ENCODE measurements around the gene SERPINA3. TPM values are rescaled to one million over a fixed set of nuclear protein-coding genes. Genes with fewer than 3 reads are reported as not detected.

Gene SERPINA3
- total RNA-seq, 1 donor from 2014 or later = not detected

- Histone ChIP-seq H4K20me1 (ENCODE audit: low read depth) (no peaks in the 10 kb centered on the region), H3K4me3 (no peak overlapping the region), H3K9ac (no peak overlapping the region), H3K79me2 (ENCODE audit: low read depth) (no peaks in the 10 kb centered on the region), H3K27ac (no peak overlapping the region), H2AFZ (replicated peaks) (no peak overlapping the region), H3K4me2 (no peak overlapping the region), H3K9me3 (ENCODE audit: low read depth) (no peaks in the 10 kb centered on the region), H3K36me3 (no peaks in the 10 kb centered on the region), H3K27me3 (no peaks in the 10 kb centered on the region), H3K4me1 (peaks cover 10% of the 10 kb centered on the region), H3F3A (ENCODE audit: low read depth) (peaks cover 8% of the 10 kb centered on the region)
- peaks cover 5% of the 10 kb centered on the region for H3K9me3 Mint-ChIP-seq
- no peak overlapping the region for H3K27ac Mint-ChIP-seq
- peaks cover 2% of the 10 kb centered on the region for H3K36me3 Mint-ChIP-seq
- TF ChIP-seq CTCF (IDR thresholded peaks at IDR 0.05) = no peak
- no peak for TF ChIP-seq EZH2phosphoT487 (IDR thresholded peaks at IDR 0.05)
- no peak for TF ChIP-seq EZH2 (IDR thresholded peaks at IDR 0.05)
- H3K4me1 Mint-ChIP-seq = peaks cover 13% of the 10 kb centered on the region
- no peak for DNase-seq (ENCODE audit: low spot score)
- peaks cover 15% of the 10 kb centered on the region for H3K27me3 Mint-ChIP-seq (ENCODE audit: insufficient read depth, low read depth)
- H3K4me3 Mint-ChIP-seq = no peak overlapping the region
These were observed 23.9 kb upstream of the SERPINA3 start for GRCh38 chr14:94588311-94588710.

- H3K9ac ChIP-seq = no peak overlapping the region
- peaks cover 5% of the 10 kb centered on the region for H3K9me3 Mint-ChIP-seq
- H3K9me3 ChIP-seq (ENCODE audit: low read depth) = no peaks in the 10 kb centered on the region
- no peaks in the 10 kb centered on the region for H3F3A ChIP-seq (ENCODE audit: low read depth)
- peaks cover 8% of the 10 kb centered on the region for H3K27me3 Mint-ChIP-seq (ENCODE audit: insufficient read depth, low read depth)
- no peaks in the 10 kb centered on the region for H3K4me1 ChIP-seq
- peaks cover 2% of the 10 kb centered on the region for H3K36me3 Mint-ChIP-seq
- no peak overlapping the region for H3K27ac ChIP-seq
- no peak overlapping the region for H2AFZ ChIP-seq (replicated peaks)
- TF ChIP-seq EZH2 (IDR thresholded peaks at IDR 0.05) (no peak), CTCF (IDR thresholded peaks at IDR 0.05) (no peak), EZH2phosphoT487 (IDR thresholded peaks at IDR 0.05) (no peak)
- H3K4me3 ChIP-seq = no peak overlapping the region
- H3K79me2 ChIP-seq (ENCODE audit: low read depth) = no peaks in the 10 kb centered on the region
- peak overlapping the region; percentile 16 for H3K4me3 Mint-ChIP-seq
- DNase-seq (ENCODE audit: low spot score) = no peak
- H3K4me1 Mint-ChIP-seq = peaks cover 21% of the 10 kb centered on the region
- no peaks in the 10 kb centered on the region for H3K27me3 ChIP-seq
- no peaks in the 10 kb centered on the region for H4K20me1 ChIP-seq (ENCODE audit: low read depth)
- no peak overlapping the region for H3K4me2 ChIP-seq
- no peaks in the 10 kb centered on the region for H3K36me3 ChIP-seq
- no peak overlapping the region for H3K27ac Mint-ChIP-seq
These were observed 21.1 kb upstream of the SERPINA3 start for GRCh38 chr14:94591073-94591472.

GRCh38 chr14:94591871-94592270 is 20.3 kb upstream of the SERPINA3 start:
- no peaks in the 10 kb centered on the region for H3F3A ChIP-seq (ENCODE audit: low read depth)
- H3K9me3 ChIP-seq (ENCODE audit: low read depth) = no peaks in the 10 kb centered on the region
- no peaks in the 10 kb centered on the region for H3K27me3 ChIP-seq
- no peaks in the 10 kb centered on the region for H3K36me3 ChIP-seq
- no peaks in the 10 kb centered on the region for H3K4me1 ChIP-seq
- peaks cover 9% of the 10 kb centered on the region for H3K27me3 Mint-ChIP-seq (ENCODE audit: insufficient read depth, low read depth)
- H3K4me3 ChIP-seq = no peak overlapping the region
- H3K27ac Mint-ChIP-seq = no peak overlapping the region
- no peaks in the 10 kb centered on the region for H3K79me2 ChIP-seq (ENCODE audit: low read depth)
- H3K4me1 Mint-ChIP-seq = peaks cover 23% of the 10 kb centered on the region
- TF ChIP-seq EZH2 (IDR thresholded peaks at IDR 0.05) = no peak
- TF ChIP-seq CTCF (IDR thresholded peaks at IDR 0.05) = no peak
- no peak for TF ChIP-seq EZH2phosphoT487 (IDR thresholded peaks at IDR 0.05)
- H3K4me2 ChIP-seq = no peak overlapping the region
- H3K9me3 Mint-ChIP-seq = peaks cover 5% of the 10 kb centered on the region
- no peaks in the 10 kb centered on the region for H4K20me1 ChIP-seq (ENCODE audit: low read depth)
- H3K9ac ChIP-seq = no peak overlapping the region
- H2AFZ ChIP-seq (replicated peaks) = no peak overlapping the region
- no peak overlapping the region for H3K27ac ChIP-seq
- peaks cover 2% of the 10 kb centered on the region for H3K36me3 Mint-ChIP-seq
- no peak overlapping the region for H3K4me3 Mint-ChIP-seq
- DNase-seq (ENCODE audit: low spot score) = no peak
